Ishikawa (cell line): ENCODE results near the gene ACP7.

Source experiments
- CEBPB ChIP-seq: IDR thresholded peaks from 2 replicates; pipeline ENCODE4 v1.6.1; 2012
- CREB1 ChIP-seq: IDR thresholded peaks from 2 replicates; pipeline ENCODE4 v1.6.1; 2012; ENCODE audit warnings: low read depth
- EGR1 ChIP-seq: IDR thresholded peaks from 2 replicates; pipeline ENCODE4 v1.6.1; 2012
- EP300 ChIP-seq: IDR thresholded peaks from 2 replicates; pipeline ENCODE4 v1.6.1; 2012; ENCODE audit warnings: borderline replicate concordance
- FOXM1 ChIP-seq: IDR thresholded peaks from 2 replicates; pipeline ENCODE4 v1.6.1; 2012; ENCODE audit warnings: low read depth, borderline replicate concordance
- NFIC ChIP-seq: IDR thresholded peaks from 2 replicates; pipeline ENCODE4 v1.6.1; 2012
- RAD21 ChIP-seq: IDR thresholded peaks from 2 replicates; pipeline ENCODE4 v1.6.1; 2012; ENCODE audit warnings: low read depth
- TAF1 ChIP-seq: IDR thresholded peaks from 2 replicates; pipeline ENCODE4 v1.6.1; 2012; ENCODE audit warnings: low read depth, mild to moderate bottlenecking
- TCF12 ChIP-seq: IDR thresholded peaks from 2 replicates; pipeline ENCODE4 v1.6.1; 2012; ENCODE audit warnings: low read depth
- TEAD4 ChIP-seq: IDR thresholded peaks from 2 replicates; pipeline ENCODE4 v1.6.1; 2012
- YY1 ChIP-seq: IDR thresholded peaks from 2 replicates; pipeline ENCODE4 v1.6.1; 2012; ENCODE audit warnings: low read depth
- ZBTB7A ChIP-seq: IDR thresholded peaks from 2 replicates; pipeline ENCODE4 v1.6.1; 2012; ENCODE audit warnings: low read depth
- TF ChIP-seq, protein P1 (sequence below): IDR thresholded peaks from 2 replicates; pipeline ENCODE4 v1.6.1; 2012; ENCODE audit warnings: low read depth, mild to moderate bottlenecking
- TF ChIP-seq, protein P2 (sequence below): IDR thresholded peaks from 2 replicates; pipeline ENCODE4 v1.6.1; 2012
- TF ChIP-seq, protein P3 (sequence below): IDR thresholded peaks from 2 replicates; pipeline ENCODE4 v1.6.1; 2012

Gene ACP7

DNA sequence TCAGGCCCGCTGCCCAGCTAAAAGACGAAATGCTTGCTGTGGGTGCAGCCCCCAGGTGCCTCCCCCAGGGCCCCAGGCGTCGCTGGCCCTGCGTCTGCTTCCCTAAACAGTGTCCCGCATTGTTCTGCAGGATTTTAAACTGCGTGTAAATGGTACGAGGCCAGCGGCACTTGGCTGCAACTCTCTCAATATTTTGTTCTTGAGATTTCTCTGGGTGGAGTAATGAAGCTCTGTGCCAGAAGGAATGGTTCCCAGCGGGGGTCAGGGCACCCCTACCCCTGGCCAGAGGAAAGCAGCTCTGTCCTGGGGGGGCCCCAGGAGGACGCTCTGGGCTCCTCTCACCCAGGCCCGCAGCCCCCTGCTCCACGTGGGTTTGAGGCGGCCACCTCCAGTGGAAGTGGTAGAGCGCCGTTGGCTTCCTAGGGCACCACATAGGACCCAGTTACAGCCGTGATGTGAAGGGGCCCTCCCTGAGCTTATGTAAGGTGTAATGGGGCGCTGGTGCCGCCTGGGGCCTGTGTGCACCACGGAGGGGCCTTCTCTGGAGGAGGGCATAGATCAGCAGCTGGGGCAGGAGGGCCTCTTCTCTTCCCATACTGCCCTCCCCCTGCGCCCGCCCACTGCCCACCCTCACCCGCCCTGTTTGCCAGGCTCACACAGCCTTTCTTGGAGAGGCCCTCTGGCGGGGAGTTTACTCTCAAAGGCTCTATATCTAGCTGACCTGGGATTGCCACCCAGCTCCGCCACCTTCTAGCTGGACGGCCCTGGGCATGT, 61.2 kb downstream of the ACP7 start:
- TF ChIP-seq EGR1 (no peak), CREB1 (no peak), FOXM1 (no peak), TEAD4 (no peak), NFIC (no peak), EP300 (no peak)

DNA sequence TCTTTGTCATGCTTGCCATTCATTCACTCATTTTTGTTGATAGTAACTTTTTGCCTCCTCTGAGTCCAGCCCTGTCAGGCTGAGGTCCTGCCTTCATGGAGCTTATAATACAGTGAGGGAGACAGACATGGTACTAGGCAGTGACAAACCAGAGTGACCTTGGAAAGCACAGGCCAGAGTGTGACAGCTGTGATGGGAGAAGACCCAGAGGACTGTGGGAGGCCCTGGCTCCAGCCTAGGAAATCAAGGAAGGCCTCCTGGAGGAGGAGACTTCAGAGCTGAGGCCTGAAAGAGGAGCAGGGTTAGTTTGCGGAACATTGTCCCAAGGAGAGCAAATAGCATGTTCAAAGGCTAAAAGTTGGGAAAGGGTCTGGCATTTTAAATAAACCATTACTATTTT, 61.9 kb downstream of the ACP7 start:
- TF ChIP-seq TAF1 (no peak), EGR1 (no peak), EP300 (no peak), FOXM1 (no peak), YY1 (no peak)
- TF ChIP-seq, protein P1, sequence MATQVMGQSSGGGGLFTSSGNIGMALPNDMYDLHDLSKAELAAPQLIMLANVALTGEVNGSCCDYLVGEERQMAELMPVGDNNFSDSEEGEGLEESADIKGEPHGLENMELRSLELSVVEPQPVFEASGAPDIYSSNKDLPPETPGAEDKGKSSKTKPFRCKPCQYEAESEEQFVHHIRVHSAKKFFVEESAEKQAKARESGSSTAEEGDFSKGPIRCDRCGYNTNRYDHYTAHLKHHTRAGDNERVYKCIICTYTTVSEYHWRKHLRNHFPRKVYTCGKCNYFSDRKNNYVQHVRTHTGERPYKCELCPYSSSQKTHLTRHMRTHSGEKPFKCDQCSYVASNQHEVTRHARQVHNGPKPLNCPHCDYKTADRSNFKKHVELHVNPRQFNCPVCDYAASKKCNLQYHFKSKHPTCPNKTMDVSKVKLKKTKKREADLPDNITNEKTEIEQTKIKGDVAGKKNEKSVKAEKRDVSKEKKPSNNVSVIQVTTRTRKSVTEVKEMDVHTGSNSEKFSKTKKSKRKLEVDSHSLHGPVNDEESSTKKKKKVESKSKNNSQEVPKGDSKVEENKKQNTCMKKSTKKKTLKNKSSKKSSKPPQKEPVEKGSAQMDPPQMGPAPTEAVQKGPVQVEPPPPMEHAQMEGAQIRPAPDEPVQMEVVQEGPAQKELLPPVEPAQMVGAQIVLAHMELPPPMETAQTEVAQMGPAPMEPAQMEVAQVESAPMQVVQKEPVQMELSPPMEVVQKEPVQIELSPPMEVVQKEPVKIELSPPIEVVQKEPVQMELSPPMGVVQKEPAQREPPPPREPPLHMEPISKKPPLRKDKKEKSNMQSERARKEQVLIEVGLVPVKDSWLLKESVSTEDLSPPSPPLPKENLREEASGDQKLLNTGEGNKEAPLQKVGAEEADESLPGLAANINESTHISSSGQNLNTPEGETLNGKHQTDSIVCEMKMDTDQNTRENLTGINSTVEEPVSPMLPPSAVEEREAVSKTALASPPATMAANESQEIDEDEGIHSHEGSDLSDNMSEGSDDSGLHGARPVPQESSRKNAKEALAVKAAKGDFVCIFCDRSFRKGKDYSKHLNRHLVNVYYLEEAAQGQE, result no peak

DNA sequence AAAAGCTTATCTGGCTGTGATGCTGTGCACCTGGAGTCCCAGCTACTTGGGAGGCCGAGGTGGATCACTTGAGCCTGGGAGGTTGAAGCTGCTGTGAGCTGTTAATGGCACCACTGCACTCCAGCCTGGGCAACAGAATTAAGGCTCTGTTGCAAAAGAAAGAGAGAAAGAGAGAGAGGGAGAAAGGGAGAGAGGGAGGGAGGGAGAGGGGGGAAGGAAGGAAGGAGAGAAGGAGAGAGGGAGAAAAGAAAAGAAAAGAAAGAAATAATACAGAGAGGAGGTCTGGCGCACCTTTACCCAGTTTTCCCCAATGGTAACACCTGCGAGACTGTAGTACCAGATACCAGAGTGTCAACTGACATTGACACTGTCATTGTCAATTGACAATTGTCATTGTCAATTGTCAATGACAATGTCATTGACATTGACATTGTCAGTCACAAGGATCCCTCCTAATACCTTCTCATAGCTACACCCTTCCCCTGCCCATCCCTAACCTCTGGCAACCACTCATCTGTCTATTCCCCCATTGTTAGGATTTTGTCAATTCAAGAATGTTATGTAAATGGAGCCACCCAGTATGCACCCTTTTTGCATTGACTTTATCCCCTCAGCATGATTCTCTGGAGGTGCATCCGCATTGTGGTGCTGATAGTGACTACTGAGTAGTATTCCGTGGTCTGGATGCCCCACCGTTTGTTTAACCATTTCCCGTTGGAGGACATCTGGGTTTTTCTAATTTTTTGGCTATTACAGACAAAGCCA, 62.7 kb downstream of the ACP7 start:
- TF ChIP-seq RAD21 (no peak), CEBPB (no peak), TEAD4 (no peak), EP300 (no peak), TCF12 (no peak), EGR1 (no peak), ZBTB7A (no peak), YY1 (no peak), NFIC (no peak)
- TF ChIP-seq, protein P1, result no peak
- TF ChIP-seq, protein P2, sequence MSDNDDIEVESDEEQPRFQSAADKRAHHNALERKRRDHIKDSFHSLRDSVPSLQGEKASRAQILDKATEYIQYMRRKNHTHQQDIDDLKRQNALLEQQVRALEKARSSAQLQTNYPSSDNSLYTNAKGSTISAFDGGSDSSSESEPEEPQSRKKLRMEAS, result no peak
- TF ChIP-seq, protein P3, sequence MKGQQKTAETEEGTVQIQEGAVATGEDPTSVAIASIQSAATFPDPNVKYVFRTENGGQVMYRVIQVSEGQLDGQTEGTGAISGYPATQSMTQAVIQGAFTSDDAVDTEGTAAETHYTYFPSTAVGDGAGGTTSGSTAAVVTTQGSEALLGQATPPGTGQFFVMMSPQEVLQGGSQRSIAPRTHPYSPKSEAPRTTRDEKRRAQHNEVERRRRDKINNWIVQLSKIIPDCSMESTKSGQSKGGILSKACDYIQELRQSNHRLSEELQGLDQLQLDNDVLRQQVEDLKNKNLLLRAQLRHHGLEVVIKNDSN, result no peak

DNA sequence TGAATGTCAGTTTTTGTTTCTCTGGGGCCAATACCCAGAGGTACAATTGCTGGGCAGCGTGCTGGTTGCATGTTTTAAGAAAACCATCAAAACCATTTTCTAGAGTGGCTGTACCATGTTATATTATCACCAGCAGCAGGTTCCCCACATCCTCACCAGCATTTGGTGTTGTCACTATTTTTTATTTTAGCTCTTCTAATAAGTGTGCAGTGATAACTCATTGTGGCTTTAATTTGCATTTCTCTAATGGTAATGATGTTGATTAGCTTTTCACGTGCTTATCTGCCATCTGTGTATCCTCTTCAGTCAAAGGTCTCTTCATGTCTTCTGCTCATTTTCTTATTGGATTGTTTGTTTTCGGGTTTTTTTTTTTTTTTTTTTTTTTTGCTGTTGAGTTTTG, 63.3 kb downstream of the ACP7 start:
- no peak for TF ChIP-seq EP300
- TF ChIP-seq ZBTB7A, result no peak
- no peak for TF ChIP-seq NFIC
- no peak for TF ChIP-seq TAF1
- TF ChIP-seq TCF12, result no peak
- no peak for TF ChIP-seq EGR1
- TF ChIP-seq CEBPB, result no peak
- no peak for TF ChIP-seq FOXM1
- TF ChIP-seq TEAD4, result no peak
- TF ChIP-seq, protein P1, result no peak
- TF ChIP-seq CREB1, result no peak
- TF ChIP-seq RAD21, result no peak
- no peak for TF ChIP-seq YY1
- TF ChIP-seq, protein P3, result no peak
